ENCODE data around the gene CORIN.
A peak's percentile ranks its signal among the peaks of the same experiment; 100 is the strongest.

CORIN gene

GRCh38 chr4:47837908-47838294 is at the start of gene CORIN:
TSS of gene CORIN (minus strand) at chr4:47838067. CDS start at chr4:47837949, 118 bp downstream.
- DNase-seq, result peak in 1 of 2 donors; percentile 2

GRCh38 chr4:47882228-47882627 is 44.4 kb upstream of the CORIN start:
- no peak for DNase-seq

GRCh38 chr4:47879458-47879857 is 41.6 kb upstream of the CORIN start:
- DNase-seq, result no peak

- no peak for DNase-seq
Observed at GRCh38 chr4:47876784-47877546, 39.1 kb upstream of the CORIN start.

GRCh38 chr4:47876310-47876709 is 38.4 kb upstream of the CORIN start:
- DNase-seq, result no peak

- DNase-seq, result no peak
Observed at GRCh38 chr4:47873877-47874541, 36.1 kb upstream of the CORIN start.

DNA sequence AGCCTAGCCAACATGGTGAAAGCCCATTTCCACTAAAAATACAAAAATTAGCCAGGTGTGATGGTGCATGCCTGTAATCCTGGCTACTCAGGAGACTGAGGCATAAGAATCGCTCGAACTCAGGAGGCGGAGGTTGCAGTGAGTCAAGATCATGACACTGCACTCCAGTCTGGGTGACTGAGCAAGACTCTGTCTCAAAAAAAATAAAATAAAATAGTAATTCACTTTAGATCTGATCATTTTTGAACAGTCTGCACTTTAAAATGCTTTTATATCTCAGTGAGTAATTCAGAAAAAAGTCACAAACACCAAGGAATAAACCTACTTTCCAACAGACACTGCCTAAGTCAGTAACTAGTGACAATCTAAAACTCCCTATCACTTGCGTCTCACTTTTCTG is 25.6 kb upstream of the CORIN start:
- DNase-seq, result no peak

DNA sequence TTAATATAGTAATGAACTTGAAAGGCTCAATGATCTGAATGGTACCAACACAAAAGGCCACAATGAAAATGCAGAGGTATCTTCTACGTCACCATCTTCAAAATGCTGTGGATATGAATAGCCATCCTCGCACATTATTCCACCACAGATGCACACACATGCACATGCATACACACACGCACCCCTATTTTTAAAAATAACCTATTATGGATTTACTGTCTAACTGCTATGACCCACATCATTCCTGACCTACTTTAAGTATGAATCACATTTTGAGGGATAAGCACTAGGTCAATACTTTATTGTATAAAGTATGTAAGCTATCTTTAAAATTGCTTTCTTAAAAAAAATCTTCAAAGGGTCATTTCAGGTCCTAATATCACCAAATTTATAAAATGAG is 24.4 kb upstream of the CORIN start:
- no peak for DNase-seq

GRCh38 chr4:47860305-47860704 is 22.4 kb upstream of the CORIN start:
- DNase-seq, result no peak

DNA sequence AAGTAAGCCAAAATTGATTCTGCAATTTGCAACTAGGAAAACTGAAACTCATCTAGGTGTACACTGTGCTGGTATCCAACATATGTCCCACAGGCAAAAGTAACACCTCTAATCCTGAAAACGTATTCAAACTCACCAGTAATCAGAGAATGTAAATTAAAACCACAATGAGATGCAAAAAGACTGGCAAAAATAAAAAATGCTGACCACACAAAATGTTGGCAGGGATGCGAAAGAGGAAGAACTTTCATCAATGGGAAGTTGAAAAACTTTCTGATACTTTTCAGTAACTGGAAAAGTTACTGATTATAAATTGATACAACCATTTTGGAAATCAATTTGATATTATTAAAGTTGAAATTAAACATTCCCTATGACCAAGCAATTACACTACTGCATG is 20.1 kb upstream of the CORIN start:
- DNase-seq, result no peak

GRCh38 chr4:47856713-47857112 is 18.8 kb upstream of the CORIN start:
- DNase-seq, result no peak

GRCh38 chr4:47855350-47855749 is 17.5 kb upstream of the CORIN start:
- no peak for DNase-seq

DNA sequence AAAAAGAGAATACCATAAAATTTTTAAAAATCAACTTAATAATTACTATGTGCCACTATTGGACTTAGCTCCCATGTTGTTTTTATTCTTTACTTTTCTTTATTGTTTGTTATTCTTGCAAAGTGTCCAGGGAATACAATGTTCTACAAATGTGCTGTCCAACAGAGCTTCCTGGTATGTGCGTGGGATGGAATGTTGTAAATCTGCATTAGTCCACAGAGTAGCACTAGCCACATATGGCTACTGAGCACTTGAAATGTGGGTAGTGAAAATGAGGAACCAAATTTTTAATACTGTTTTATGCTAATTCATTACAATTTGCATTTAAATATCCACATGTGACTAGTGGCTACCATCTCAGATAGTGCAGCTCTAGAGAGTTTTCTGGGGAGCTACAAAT is 14.3 kb upstream of the CORIN start:
- no peak for DNase-seq

DNA sequence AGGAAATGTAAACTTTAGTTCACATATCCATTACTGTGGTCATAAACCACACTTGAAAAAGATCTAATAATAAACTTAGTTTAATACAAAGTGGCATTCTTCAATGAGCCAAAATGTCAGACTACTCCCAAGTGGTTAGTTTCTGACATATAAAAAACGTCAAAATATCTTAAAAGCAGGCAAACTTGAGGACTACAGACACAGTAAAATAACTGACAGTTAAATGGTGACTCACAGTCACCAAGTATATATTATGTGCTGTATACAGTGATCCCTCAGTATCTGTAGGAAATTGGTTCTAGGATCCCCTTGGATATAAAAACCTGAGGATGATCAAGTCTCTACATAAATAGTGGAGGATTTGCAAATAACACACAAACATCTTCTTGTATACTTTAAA is 11.6 kb upstream of the CORIN start:
- DNase-seq, result no peak

DNA sequence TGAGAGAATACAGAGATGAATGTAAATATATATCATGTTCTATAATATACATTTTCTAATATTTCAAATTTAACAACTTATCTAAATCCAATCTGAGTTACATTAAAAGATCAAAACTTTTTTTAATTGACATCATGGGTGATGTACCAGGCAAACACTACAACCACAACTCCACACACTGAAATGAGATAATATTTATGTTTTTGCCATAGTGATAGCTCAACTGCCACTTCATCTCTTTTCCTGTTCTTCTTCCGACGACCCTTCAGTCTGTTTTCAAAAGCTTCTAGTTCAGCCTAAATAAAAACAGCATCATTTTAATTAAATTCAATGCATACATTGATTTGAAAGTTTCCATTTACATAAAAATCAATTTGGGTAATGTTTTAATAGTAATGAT is 10.2 kb upstream of the CORIN start:
- no peak for DNase-seq

- no peak for DNase-seq
Observed at GRCh38 chr4:47842985-47843384, 5.1 kb upstream of the CORIN start.

DNA sequence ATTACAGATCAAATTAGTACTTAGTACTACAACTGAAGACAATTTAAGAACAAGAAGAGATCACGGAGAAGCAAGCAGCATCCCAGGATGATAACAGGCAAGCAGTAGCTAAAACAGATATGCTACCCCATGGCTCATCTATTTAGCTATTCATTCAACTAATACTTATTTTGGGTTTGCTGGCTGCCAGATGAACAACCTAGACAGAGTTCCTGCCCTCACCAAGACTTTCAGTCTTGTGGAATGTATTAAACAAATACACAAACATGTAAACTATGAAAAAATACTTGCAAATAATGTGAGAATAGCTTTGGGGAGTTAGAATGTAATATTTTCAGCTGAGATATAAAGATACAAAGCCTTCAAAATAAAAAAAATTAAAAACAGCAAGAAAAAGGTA is 2.4 kb upstream of the CORIN start:
- DNase-seq, result no peak

- peak in 1 of 2 donors; percentile 38 for DNase-seq
Observed at GRCh38 chr4:47839259-47839658, 1.4 kb upstream of the CORIN start.

- DNase-seq, result no peak
Observed at GRCh38 chr4:47838445-47838844, 578 bp upstream of the CORIN start.

DNA sequence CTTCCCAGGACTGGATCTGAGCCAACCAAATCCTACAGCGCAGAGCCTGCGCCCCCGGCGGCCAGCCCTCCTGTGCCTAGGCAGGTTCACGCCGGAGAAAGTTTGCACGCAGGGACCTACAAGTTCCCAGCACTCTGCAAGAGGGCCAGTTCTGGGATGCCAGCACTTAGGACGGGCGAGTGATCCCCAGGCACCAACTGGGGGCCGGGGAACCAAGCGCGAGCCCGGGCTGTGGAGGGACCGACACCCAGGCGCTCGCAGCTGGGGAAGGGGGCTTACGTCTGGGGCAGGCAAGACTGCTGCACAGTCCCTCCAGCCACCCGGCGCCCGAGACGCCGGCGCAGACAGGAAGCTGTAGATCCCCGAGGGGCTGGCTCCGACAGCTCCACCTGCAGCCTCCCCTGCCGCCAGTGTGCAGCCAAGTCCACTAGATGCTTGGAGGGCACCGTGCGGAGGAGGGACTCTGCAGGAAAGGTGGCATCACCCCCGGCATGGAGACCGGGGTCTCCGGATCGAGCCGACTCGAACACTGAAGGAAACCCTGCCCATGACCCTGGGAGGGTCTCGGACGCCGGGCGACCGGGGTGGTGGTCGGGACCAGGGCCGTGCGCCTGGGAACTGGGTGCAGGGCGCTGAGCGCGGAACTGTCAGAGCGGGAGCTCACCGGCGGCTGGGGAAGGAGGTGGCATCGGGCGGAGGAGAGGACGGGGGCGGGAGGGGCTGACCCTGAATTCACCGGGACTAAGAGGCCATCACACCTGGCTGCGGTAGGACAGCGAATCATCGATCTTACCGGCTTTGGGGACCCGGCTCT is 566 bp downstream of the CORIN start:
- DNase-seq, result peak; percentile 33 to 36

- DNase-seq, result peak; percentile 33 to 42
Observed at GRCh38 chr4:47836641-47837093, 1.2 kb downstream of the CORIN start.

GRCh38 chr4:47835494-47835893 is 2.4 kb downstream of the CORIN start:
- DNase-seq, result no peak

DNA sequence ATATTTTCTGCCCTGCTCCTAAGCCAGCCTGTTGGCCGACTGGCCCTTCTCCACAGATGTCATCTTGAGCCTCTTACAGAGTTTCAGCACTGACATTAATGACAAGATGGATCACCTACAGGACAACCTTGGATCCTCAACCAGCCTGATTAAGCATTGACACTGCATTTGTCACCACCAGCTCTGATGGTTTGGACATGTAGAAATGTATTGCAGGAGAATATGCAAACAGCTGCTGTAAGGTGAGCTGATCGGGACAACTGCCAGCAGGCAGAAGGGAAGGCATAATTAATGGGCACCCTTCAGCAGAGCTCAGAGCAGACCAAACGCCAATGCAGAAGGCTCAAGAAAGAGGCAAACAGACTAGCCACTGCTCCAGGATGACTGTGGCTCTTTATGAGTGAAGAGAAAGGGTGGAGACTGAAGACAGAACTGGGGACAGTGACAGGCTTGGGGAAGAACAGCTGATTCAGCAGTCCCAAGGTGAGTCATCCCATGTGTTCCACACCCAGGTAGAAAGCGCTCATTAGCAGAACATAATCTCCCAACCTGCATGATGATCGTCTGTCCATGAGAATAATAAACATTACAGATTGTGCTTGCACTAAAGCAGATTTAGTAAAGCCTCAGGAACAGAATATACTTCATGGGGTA is 6.7 kb downstream of the CORIN start:
- DNase-seq, result no peak

All from CD4-positive, alpha-beta T cell treated with Interleukin-1 beta for 1 hour (primary cell).